ENCODE measurements around the gene IFI27.

The IFI27 gene

DNA sequence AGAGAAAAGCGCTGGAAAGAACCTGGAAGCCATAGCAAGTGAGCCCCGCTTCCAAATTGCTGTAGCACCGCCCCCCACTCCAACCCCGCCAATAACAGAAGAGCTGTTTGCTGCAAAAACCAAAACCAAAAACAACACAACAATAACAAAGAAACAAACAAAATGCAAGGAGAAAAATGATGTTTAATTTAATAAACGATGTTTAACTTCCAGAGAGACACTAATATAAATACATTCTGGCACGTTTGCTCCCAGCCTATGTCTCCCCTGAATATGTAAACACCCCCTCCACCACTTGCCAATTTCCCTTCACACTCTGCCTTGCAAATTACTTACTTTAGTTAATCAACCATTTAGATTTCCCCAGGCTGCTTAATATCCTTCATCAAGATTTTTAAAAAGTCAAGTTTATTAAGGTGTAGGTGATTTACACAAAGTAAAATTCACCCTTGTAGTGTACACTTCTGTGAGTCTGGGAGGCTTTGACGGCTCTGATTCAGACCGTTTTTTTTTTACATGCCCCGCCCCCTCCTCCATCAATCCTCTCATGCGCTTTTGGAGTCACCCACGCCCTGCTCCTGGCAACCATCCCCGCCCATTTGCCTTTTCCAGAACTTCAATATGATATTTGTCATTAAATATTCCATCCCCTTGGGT is 19.4 kb downstream of the IFI27 start:
- Histone ChIP-seq H3K9ac (ENCODE audit: insufficient read length) (peak overlapping the region; percentile 21), H3K4me3 (peak overlapping the region; percentile 79), H3K36me3 (ENCODE audit: insufficient read depth, low read length) (no peaks in the 10 kb centered on the region), H3K9me3 (ENCODE audit: low read depth, low read length) (no peaks in the 10 kb centered on the region), H3K27ac (no peak overlapping the region)
- DNase-seq (ENCODE audit: low read depth, low spot score), result no peak
- TF ChIP-seq EZH2 (IDR thresholded peaks at IDR 0.05) (no peak), POLR2AphosphoS5 (IDR thresholded peaks at IDR 0.05; ENCODE audit: borderline replicate concordance, low read depth, low read length) (no peak), FOXP2 (optimal IDR thresholded peaks at IDR 0.05; ENCODE audit: control extremely low read depth, extremely low read length, insufficient read depth) (no peak)

DNA sequence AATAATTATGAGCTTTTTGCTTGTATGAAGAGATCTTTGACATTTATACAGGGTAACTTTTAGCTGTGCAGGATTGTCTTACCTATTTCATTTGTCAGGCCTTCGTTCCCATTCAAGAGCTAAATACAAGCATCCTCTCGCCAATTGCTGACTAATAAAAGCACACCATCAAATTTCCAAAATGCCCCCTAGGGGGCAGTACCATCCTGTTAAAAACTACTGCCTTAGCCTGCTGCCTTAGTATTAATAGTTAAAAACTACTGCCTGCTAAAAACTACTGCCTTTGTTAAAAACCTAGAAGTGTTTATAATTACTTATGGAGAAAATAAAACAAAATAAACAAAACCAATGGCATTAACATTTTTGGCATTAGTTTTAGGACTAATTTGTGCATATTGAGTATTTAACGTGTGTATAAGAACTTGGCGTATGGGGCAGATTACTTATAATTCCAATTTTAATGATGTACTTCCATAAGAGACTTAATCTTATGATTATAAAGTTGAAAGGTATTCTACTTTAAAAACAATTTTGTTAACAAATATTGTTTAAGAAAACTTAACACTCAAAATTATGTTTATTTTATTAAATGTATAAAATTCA is 21.9 kb downstream of the IFI27 start:
- Histone ChIP-seq H3K4me3 (no peak overlapping the region), H3K27ac (no peak overlapping the region), H3K9ac (ENCODE audit: insufficient read length) (no peak overlapping the region), H3K36me3 (ENCODE audit: insufficient read depth, low read length) (no peaks in the 10 kb centered on the region), H3K9me3 (ENCODE audit: low read depth, low read length) (peaks cover 3% of the 10 kb centered on the region; the same call in 1 of the 2 replicates)
- peak; percentile 24 for DNase-seq (ENCODE audit: low read depth, low spot score)
- no peak for TF ChIP-seq EZH2 (IDR thresholded peaks at IDR 0.05)
- no peak for TF ChIP-seq POLR2AphosphoS5 (IDR thresholded peaks at IDR 0.05; ENCODE audit: borderline replicate concordance, low read depth, low read length)
- TF ChIP-seq FOXP2 (optimal IDR thresholded peaks at IDR 0.05; ENCODE audit: control extremely low read depth, extremely low read length, insufficient read depth), result no peak

DNA sequence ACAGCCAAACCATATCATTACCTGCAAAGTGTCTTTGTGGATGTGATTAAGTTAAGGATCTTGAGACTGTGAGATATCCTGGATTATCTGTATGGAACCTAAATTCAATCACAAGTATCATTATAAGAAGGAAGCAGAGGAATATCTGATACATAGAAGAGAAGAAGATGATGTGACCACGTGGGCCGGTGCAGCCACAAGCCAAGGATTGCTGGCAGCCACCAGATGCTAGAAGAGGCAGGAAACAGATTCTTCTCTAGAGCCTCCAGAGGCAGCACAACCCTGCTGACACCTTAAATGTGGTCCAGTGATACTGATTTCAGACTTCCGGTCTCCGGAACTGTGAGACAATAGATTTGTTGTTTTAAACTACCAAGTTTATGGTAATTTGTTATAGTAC is 24.9 kb downstream of the IFI27 start:
- Histone ChIP-seq H3K36me3 (ENCODE audit: insufficient read depth, low read length) (no peaks in the 10 kb centered on the region), H3K9ac (ENCODE audit: insufficient read length) (no peak overlapping the region), H3K27ac (no peak overlapping the region), H3K4me3 (no peak overlapping the region), H3K9me3 (ENCODE audit: low read depth, low read length) (peaks cover 3% of the 10 kb centered on the region; the same call in 1 of the 2 replicates)
- TF ChIP-seq EZH2 (IDR thresholded peaks at IDR 0.05) (no peak), POLR2AphosphoS5 (IDR thresholded peaks at IDR 0.05; ENCODE audit: borderline replicate concordance, low read depth, low read length) (no peak), FOXP2 (optimal IDR thresholded peaks at IDR 0.05; ENCODE audit: control extremely low read depth, extremely low read length, insufficient read depth) (no peak)
- DNase-seq (ENCODE audit: low read depth, low spot score), result no peak

DNA sequence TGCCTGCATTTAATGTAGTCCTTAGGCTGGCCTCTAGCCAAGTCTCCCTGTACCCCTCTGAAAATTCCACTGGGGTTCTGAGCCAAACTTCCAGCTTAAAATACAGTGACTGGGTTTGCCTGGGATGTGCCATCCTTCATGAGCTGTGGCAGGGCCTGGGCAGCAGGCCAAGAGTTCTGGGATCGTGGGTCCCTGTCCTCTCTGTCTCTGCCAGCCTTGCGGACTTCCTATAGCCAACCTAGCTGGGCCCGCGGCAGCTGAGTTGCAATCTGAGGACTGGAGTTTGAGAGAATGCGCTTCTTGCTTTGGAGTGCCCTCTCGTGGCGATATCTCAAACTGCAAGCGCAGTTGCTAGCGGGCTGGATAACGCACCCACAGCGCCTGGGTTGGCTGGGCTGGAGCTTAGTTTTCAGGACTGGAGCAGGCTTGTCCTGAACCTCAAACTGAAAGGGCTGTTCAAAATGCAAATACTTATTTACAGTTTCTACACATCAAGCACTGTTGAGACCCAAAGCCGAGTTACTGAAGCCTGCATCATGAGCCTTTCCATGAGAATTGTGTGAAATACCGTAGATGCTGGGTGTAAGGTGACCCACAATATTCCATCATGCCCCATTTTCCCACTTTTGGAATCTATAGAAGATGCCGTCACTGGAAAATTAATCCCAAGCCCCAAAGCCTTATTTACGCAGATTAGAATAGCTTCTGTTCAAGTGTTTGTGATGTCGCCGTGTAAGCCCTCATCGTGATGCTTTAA is 26.2 kb downstream of the IFI27 start:
- Histone ChIP-seq H3K9me3 (ENCODE audit: low read depth, low read length) (peaks cover 3% of the 10 kb centered on the region; the same call in 1 of the 2 replicates), H3K36me3 (ENCODE audit: insufficient read depth, low read length) (no peaks in the 10 kb centered on the region), H3K27ac (no peak overlapping the region), H3K4me3 (0 out of 2 replicates have a peak overlapping the region, but pooled peaks have one; percentile 38), H3K9ac (ENCODE audit: insufficient read length) (no peak overlapping the region)
- no peak for TF ChIP-seq FOXP2 (optimal IDR thresholded peaks at IDR 0.05; ENCODE audit: control extremely low read depth, extremely low read length, insufficient read depth)
- no peak for TF ChIP-seq EZH2 (IDR thresholded peaks at IDR 0.05)
- TF ChIP-seq POLR2AphosphoS5 (IDR thresholded peaks at IDR 0.05; ENCODE audit: borderline replicate concordance, low read depth, low read length), result no peak
- DNase-seq (ENCODE audit: low read depth, low spot score), result peak; percentile 44

DNA sequence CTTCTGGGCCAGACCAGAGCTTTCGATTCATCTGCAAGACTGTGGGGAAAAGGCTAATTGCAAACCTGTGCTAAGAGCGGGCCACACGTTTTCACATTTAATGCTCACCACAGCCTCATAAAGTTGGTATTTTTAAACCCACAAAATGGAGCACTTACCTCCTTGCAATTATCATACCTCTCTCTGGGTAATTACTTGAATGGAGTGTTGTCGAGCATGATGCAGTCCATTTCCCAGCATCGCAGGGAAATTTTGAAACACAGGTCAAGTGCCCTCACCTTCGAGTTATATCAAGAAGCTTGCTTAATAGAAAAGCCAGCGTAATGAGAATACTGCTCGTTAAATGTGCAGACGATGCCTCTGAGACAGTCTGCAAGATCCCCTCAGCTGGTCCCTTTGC is 27.7 kb downstream of the IFI27 start:
- Histone ChIP-seq H3K27ac (no peak overlapping the region), H3K36me3 (ENCODE audit: insufficient read depth, low read length) (no peaks in the 10 kb centered on the region), H3K9ac (ENCODE audit: insufficient read length) (no peak overlapping the region), H3K4me3 (no peak overlapping the region), H3K9me3 (ENCODE audit: low read depth, low read length) (peaks cover 3% of the 10 kb centered on the region; the same call in 1 of the 2 replicates)
- TF ChIP-seq FOXP2 (optimal IDR thresholded peaks at IDR 0.05; ENCODE audit: control extremely low read depth, extremely low read length, insufficient read depth) (no peak), POLR2AphosphoS5 (IDR thresholded peaks at IDR 0.05; ENCODE audit: borderline replicate concordance, low read depth, low read length) (no peak), EZH2 (IDR thresholded peaks at IDR 0.05) (no peak)
- DNase-seq (ENCODE audit: low read depth, low spot score), result no peak

DNA sequence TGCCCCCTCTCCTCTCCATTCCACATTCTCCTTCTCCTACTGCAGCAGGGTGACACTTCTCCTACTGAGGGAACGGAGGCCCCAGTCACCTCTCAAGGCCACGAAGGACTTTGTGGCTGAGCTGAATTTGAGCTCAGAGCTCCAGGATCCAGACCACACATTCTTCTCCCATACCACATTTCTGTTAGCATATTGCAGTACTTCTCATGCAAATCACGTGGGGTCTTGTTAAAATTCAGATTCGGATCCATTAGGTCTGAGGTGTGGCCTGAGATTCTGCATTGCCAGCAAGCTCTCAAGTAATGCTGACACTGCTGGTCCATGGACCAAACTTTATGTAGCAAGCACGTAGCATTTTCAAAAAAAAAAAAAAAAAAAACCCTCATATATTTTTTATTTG is 28.5 kb downstream of the IFI27 start:
- Histone ChIP-seq H3K9me3 (ENCODE audit: low read depth, low read length) (peaks cover 3% of the 10 kb centered on the region; the same call in 1 of the 2 replicates), H3K27ac (no peak overlapping the region), H3K36me3 (ENCODE audit: insufficient read depth, low read length) (no peaks in the 10 kb centered on the region), H3K4me3 (no peak overlapping the region), H3K9ac (ENCODE audit: insufficient read length) (no peak overlapping the region)
- TF ChIP-seq EZH2 (IDR thresholded peaks at IDR 0.05) (no peak), FOXP2 (optimal IDR thresholded peaks at IDR 0.05; ENCODE audit: control extremely low read depth, extremely low read length, insufficient read depth) (no peak), POLR2AphosphoS5 (IDR thresholded peaks at IDR 0.05; ENCODE audit: borderline replicate concordance, low read depth, low read length) (no peak)
- no peak for DNase-seq (ENCODE audit: low read depth, low spot score)

DNA sequence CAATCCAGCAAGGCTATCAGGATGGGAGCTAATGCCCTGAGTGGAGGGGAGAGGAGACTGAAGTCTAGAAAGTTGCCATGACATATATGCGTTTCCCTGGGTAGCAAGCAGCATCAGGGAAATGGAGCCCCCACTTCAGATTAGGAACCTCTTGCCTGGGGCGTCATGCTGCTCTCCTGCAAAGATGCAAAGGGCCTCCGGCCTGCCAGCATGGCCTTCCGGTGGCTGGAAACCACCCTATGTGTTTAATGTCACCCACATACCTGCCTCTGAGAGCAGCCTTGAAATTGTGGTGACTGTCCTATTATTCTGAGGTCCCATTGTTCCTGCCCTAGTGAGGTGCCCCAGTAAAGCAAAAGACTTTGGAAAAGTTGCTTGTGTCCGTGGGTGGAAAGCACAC is 28.9 kb downstream of the IFI27 start:
- H3K36me3 ChIP-seq (ENCODE audit: insufficient read depth, low read length), result no peaks in the 10 kb centered on the region
- no peak for DNase-seq (ENCODE audit: low read depth, low spot score)
- no peak overlapping the region for H3K9ac ChIP-seq (ENCODE audit: insufficient read length)
- H3K9me3 ChIP-seq (ENCODE audit: low read depth, low read length), result peaks cover 3% of the 10 kb centered on the region; the same call in 1 of the 2 replicates
- H3K4me3 ChIP-seq, result no peak overlapping the region
- no peak overlapping the region for H3K27ac ChIP-seq
- TF ChIP-seq EZH2 (IDR thresholded peaks at IDR 0.05), result no peak
- TF ChIP-seq FOXP2 (optimal IDR thresholded peaks at IDR 0.05; ENCODE audit: control extremely low read depth, extremely low read length, insufficient read depth), result no peak
- TF ChIP-seq POLR2AphosphoS5 (IDR thresholded peaks at IDR 0.05; ENCODE audit: borderline replicate concordance, low read depth, low read length), result no peak

DNA sequence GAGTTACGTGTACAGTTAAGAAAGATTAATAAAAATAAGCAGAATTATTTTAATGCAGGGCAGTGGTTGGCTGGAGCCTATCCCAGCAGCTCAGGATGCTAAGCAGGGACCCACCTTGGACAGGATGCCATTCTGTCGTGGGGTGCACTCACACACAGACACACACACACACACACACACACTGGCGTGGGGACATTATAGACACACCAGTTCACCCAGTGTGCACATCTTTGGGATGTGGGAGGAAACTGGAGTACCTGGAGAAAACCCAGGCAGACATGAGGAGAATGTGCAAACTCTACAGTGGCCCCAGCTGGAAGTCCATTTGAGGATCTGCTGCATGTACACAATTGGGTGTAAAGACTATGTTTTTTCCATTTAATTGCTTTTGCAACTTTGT is 31.7 kb downstream of the IFI27 start:
- Histone ChIP-seq H3K36me3 (ENCODE audit: insufficient read depth, low read length) (no peaks in the 10 kb centered on the region), H3K9me3 (ENCODE audit: low read depth, low read length) (no peaks in the 10 kb centered on the region), H3K9ac (ENCODE audit: insufficient read length) (no peak overlapping the region), H3K4me3 (no peak overlapping the region), H3K27ac (no peak overlapping the region)
- TF ChIP-seq FOXP2 (optimal IDR thresholded peaks at IDR 0.05; ENCODE audit: control extremely low read depth, extremely low read length, insufficient read depth), result no peak
- TF ChIP-seq POLR2AphosphoS5 (IDR thresholded peaks at IDR 0.05; ENCODE audit: borderline replicate concordance, low read depth, low read length), result no peak
- no peak for TF ChIP-seq EZH2 (IDR thresholded peaks at IDR 0.05)
- DNase-seq (ENCODE audit: low read depth, low spot score), result no peak

Measured in SK-N-MC (cell line).